GM18951 (cell line): ENCODE results near the gene COL15A1.

ENCODE experiments used
- POLR2A ChIP-seq: IDR thresholded peaks from 4 replicates; pipeline ENCODE4 v1.6.1; 2011; ENCODE audit warnings: mild to moderate bottlenecking; ENCODE audit not compliant: insufficient read length, insufficient read depth; ENCODE audit errors: extremely low read depth
- in situ Hi-C: fragments of 300-500 bp; cut with MboI; formaldehyde crosslinking; loops from one replicate; pipeline ENCODE4 v1.12.0; 2022; ENCODE audit warnings: low sequenced_read_pairs, mixed read lengths, inconsistent platforms; ENCODE audit not compliant: unreplicated experiment

Gene COL15A1

DNA sequence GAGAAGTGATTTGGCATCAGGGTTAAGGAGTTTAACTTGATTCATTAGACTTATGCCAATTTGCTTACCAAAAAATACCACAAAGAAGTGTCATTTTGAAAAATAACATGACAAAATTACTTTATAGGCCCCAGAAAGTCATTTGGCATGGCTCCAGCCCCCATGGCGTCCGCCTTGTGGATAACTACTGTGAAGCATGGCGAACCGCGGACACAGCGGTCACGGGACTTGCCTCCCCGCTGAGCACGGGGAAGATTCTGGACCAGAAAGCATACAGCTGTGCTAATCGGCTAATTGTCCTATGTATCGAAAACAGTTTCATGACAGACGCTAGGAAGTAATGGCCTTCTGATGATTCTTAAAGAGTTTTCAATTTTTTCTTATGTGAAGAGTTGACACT is 125.8 kb downstream of the COL15A1 start:
- in situ Hi-C loops = no loop called here

DNA sequence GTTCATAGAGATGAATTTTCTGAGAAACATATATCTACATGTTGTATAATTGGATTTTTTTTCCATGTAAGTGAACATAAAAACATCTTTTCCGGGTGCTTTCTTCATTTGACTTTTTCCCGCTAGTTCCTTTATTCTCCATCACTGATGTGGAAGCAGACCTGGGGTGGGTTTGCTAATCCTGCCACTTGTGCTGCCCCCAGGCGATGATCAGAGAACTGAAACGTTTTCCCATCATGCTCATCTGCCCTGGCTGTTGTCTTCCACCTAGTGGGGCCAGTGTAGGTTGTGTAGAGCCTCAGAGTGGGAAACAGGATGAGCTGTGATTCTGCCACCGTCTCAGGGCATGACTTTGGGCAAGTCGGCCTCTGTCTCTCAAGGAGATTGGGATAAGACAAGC is 127.0 kb downstream of the COL15A1 start:
- in situ Hi-C loops = no loop called here
- TF ChIP-seq POLR2A = no peak

More for the DNA sequence above, 125.8 kb downstream of the COL15A1 start:
- TF ChIP-seq POLR2A = no peak

DNA sequence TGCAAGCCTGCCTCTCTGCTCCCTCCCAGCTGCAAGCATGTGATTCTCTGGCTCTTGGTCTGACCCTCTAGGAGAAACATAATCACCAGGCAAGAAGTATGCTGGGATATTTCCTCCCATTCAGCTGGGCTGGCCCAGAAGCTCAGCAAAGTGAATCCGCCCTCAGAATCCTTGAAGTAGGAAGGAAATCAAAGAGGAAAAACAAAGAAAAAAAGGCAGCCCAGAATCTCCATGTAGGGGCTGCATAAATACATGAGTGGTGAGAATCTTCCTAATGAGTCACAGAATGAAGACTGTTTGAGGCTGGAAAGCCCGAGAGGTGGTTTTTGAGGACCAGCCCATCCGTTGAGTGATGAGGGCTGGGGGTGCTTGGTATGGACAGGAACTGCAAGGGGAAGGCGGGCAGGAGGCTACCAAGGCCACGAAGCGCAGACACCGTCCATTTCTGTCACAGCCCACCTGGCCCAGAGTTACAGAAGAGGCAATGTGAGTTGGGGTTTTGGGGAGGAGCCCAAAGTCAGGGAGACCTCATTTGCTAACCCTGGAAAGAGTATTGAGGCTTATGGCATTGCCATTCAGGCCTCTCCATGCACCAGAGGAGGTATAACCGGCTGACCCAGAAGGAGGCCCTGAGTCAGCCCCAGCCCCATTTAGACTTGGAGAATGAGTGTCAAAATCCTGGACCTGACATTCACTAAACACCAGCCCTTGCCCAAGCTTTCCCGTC is 127.8 kb downstream of the COL15A1 start:
- in situ Hi-C loops = no loop called here
- TF ChIP-seq POLR2A = no peak

DNA sequence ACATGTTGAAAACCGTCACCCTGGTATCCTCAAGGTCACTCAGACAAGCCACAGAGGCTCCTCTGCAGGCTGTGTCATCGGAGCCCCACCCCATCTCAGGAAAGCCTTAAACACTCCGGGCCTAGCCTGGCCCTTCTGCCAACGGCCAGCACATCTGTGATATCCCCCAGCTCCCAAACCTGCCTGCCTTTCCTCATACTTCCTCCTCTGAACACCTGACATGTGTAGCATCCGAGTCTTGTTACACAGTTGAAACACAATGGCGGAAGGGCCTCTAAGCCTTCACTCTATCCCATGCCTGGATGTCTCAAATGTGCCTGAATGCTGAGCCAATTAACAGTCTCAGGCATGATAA is 128.3 kb downstream of the COL15A1 start:
- TF ChIP-seq POLR2A = no peak
- in situ Hi-C loops = no loop called here

DNA sequence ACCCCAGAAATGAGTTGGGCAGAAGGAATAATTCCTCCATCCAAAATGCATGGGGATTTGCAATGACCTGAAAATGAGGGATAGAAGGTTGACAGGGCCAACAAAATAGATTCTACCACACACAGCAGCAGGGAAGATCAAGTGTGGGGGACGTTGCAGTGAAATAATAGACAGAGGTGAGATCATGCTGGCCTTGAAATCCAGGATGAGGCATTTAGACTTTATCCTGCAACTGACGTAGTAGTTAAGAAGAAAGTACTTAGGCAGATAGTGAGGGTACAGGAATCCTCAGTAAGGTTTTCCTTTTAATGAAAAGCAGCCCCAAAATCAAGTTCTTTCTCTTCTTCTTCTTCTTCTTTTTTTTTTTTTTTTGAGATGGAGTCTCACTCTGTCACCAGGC is 129.6 kb downstream of the COL15A1 start:
- TF ChIP-seq POLR2A = no peak
- in situ Hi-C loops = no loop called here

DNA sequence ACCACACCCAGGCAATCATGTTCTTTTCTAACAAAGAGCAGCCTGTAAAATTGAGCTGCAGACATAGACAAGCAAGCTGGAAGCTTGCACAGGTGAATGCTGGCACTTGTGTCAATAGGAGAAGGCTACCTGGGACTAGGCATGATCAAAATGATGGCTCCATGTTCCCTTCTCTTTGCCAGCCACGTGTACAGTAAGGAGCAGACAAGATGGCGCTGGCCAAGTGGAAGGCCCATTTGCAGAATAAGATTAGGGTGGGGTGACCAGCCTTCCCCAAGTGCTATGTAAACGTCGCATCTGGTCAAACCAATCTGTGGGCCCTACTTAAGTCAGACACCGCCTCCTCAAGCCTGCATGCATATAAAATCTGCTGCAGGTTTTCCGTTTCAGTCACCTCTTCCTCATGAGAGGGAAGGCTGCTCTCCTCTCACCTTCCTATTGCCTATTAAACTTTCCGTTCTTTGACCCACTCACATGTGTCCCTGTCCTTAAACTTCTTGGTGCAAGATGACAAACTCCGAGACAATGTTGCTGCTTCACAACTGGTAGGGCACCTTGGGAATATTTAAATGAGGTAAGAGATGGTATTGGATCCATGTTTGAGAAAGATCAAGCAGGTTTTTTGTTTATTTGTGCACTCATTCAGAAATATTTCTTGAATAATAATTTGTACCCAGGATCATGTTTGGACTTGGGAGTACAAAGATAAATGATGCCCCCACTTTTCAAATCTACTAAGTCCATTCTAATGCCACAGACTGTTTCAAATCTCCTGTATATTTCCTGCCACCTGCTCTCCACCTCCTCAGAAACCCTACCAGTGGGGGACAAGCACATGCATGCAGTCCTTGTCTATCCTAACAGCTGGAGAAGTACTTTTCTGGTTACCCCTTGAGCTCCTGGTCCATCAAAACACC is 130.5 kb downstream of the COL15A1 start:
- in situ Hi-C loops = no loop called here

DNA sequence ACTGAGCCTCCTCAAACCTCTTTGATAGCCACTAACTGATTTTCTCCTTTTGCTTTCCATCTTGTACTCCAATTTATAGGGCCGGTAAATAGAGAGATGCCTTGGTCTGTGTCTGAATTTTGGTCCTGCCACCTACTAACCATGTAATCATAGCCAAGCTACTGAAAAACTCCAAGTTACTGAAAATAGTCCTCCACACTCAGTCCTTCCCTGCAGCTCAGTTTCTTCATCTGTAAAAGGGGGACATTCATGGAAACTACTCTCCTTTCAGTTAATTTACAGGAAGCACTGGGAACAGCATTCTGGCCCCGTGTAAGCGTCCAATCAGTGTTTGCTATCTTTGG is 131.2 kb downstream of the COL15A1 start:
- in situ Hi-C loops = no loop called here
- TF ChIP-seq POLR2A = no peak

More for the DNA sequence above, 130.5 kb downstream of the COL15A1 start:
- no peak for TF ChIP-seq POLR2A

DNA sequence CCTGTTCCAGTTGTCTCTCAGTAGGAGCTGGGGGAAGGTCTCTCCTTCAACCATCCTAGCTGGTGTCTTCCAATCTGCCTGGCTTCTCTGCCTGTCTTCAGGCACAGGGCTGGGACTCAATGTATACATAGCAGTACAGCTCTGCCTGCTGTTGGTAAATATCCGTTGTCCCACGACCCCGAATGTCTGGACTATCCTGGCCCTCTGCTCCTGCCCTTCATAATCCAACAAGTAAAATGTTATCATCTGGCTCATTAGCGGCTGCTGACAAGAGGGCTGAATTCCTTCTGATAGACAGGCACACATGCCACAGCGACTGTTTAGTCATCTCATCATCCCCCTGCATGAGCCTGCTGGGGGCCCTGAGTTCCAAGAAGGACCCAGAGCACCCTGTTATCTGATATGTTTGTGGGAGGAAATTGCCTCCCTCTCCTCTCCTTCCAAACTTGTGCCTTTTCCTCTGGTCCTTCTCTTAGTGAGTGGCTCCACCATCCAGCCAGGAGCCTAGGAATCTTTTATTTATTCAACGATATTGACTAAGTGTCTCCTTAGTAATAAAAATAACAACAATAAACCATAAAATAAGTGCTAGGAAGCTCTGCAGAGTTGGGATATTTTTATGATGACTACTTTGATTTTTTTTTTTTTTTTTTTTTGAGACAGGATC is 131.7 kb downstream of the COL15A1 start:
- in situ Hi-C loops = no loop called here
- no peak for TF ChIP-seq POLR2A

DNA sequence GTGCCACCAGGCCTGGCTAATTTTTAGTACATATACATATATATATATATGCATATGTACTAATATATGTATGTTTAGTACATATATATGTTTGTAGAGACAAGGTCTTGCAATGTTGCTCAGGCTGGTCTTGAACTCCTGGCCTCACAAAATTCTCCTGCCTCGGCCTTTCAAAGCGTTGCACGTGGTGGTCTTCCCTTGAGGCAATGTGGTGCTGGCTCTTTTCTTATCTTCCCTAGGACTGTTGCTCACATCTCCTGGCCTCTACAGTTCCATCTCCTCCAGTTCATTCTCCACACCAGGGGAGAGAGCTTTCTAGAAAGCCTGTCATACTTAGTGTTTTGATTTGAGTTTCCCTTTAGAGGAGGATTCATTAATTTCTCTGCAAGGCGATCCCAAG is 132.3 kb downstream of the COL15A1 start:
- in situ Hi-C loops = no loop called here
- no peak for TF ChIP-seq POLR2A

DNA sequence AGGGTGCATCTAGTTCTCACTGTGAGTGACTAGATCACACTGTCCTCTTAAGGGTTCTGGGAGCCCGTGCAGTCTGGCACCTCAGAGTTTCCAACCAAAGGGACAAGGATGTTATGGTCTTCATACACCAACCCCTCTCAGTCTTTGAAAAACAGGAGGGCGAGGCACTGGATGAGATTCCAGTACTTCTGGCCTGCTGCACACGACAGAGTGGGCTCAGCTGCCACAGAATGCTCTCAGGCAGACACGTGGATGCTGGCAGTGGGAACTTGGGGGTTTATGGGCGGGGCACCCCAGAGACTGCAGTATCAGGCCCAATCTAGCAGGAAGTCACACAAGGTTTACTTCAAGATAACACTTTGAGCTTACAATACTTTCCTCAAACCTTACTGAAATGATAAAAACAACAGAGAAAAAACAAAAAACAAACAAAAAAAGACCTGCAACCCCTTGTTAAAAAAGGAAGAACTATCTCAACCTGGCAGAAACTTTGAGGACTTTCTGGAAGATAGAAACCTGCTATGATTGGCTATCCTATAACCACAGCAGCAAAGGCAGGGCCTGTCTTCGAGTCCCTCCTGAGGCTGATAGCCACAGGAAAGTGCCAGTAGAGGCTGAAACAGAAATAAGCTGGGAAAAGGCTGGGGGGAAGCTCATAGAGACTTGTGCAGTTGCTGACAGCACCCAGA is 132.9 kb downstream of the COL15A1 start:
- in situ Hi-C loops = no loop called here
- no peak for TF ChIP-seq POLR2A

DNA sequence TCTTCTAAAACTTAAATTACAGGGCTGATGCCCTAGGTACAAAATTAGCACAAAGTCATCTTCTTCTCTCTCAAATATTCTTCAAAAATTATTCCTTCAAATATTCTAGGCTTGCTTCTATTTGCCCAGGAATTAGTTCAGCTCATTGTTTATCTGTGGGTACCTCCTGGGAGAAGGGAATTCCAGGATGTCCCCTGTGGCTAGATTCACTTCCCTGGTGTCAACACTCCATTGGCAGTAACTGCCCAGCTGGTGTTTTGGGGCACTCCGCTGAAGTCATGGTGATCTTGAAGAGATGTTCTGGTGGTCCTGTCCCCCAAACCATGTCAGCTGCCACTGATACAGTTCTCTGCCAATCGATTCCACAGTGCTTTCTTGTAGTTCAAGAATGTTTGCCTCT is 135.0 kb downstream of the COL15A1 start:
- no peak for TF ChIP-seq POLR2A
- in situ Hi-C loops = no loop called here

DNA sequence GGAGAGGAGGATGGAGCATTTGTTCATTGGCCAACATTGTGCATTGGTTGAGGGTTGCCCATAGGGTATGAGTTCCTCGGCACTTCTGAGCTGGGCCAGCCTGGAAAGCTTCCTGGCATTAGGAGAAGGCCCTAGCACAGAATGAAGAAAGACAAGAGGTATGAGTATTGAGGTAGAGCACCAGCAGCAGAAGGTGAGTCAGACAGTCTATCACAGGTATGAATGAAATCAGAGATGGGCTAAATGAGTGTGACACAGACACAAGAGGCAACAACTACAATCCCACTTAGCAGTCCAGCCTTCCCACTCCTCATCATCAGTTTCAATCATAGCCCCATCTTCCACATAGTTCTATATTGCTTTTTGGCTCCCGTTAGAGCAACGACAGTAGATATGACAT is 135.8 kb downstream of the COL15A1 start:
- in situ Hi-C loops = no loop called here

DNA sequence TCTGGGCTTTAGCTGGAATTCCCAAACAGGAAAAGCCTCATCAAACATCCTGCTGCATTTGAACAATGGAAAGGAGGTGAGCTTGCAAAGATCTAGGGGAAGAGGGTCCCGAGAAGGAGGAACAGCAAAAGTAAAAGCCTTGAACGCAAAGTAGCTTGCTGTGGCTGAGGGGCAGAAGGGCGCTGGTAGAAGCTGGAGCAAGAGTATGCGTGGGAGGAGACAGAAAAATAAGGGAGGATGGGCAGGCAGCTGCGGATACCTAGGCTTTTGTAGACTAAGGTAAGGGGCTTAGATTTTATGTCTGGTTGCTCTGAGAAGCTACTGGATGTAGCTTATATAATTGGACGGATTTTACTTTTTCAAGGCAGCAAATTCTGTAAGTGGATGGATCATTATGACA is 139.3 kb downstream of the COL15A1 start:
- in situ Hi-C loops = no loop called here
- TF ChIP-seq POLR2A = no peak

More for the DNA sequence above, 135.8 kb downstream of the COL15A1 start:
- TF ChIP-seq POLR2A = no peak
